ENCODE data around the gene XK. TPM values are rescaled to one million over a fixed set of nuclear protein-coding genes. Genes with fewer than 3 reads are reported as not detected.

The XK gene, protein sequence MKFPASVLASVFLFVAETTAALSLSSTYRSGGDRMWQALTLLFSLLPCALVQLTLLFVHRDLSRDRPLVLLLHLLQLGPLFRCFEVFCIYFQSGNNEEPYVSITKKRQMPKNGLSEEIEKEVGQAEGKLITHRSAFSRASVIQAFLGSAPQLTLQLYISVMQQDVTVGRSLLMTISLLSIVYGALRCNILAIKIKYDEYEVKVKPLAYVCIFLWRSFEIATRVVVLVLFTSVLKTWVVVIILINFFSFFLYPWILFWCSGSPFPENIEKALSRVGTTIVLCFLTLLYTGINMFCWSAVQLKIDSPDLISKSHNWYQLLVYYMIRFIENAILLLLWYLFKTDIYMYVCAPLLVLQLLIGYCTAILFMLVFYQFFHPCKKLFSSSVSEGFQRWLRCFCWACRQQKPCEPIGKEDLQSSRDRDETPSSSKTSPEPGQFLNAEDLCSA
- 0.12 TPM in 1 of 2 replicates, not detected in the other for total RNA-seq

GRCh38 chrX:37685381-37686359 is at the start of gene XK:
XK (plus strand) TSS chrX:37685791; CDS start chrX:37685962, 171 bp downstream.

GRCh38 chrX:37779857-37780256 is 94.3 kb downstream of the XK start, which contains the start of gene CYBB:
CYBB (plus strand) TSS chrX:37780059; CDS start chrX:37780078, 19 bp downstream.

Other genes starting within 250 kb of the XK start
- gene LANCL3, start 114.1 kb upstream of the XK start, total RNA-seq: 1.1 TPM in 1 of 2 replicates, not detected in the other
- 0.12 TPM in 1 of 2 replicates, not detected in the other for gene CYBB, start 94.3 kb downstream of the XK start, total RNA-seq
- 9.3 and 30.3 TPM in 2 replicates for gene DYNLT3, start 161.8 kb downstream of the XK start, total RNA-seq